H9 (cell line): ENCODE data around the gene ARHGAP15. TPM values are rescaled to one million over a fixed set of nuclear protein-coding genes. Genes with fewer than 3 reads are reported as not detected.

ENCODE experiments used
- DNase-seq: peaks from one replicate; pipeline ENCODE4 v3.0.0-alpha.2; 2017
- H2AFZ ChIP-seq: one replicate; pipeline ENCODE4 v1.6.1; 2013; ENCODE audit warnings: mild to moderate bottlenecking, low read length, control low read depth, moderate library complexity
- H2AK5ac ChIP-seq: 2 replicates; pipeline ENCODE4 v1.6.1; 2013; ENCODE audit warnings: low read length, control low read depth, mixed read lengths; ENCODE audit not compliant: insufficient read length
- H2BK120ac ChIP-seq: one replicate; pipeline ENCODE4 v1.6.1; 2013; ENCODE audit warnings: low read depth, mild to moderate bottlenecking, low read length, control low read depth, inconsistent platforms; ENCODE audit not compliant: poor library complexity, severe bottlenecking
- H2BK12ac ChIP-seq: 2 replicates; pipeline ENCODE4 v1.6.1; 2013; ENCODE audit warnings: low read length, control low read depth, mixed read lengths, low read depth; ENCODE audit not compliant: insufficient read length
- H2BK15ac ChIP-seq: 2 replicates; pipeline ENCODE4 v1.6.1; 2013; ENCODE audit warnings: low read depth, low read length, control low read depth
- H2BK20ac ChIP-seq: one replicate; pipeline ENCODE4 v1.6.1; 2013; ENCODE audit warnings: low read depth, mild to moderate bottlenecking, low read length, control low read depth, inconsistent platforms; ENCODE audit not compliant: poor library complexity, severe bottlenecking
- H2BK5ac ChIP-seq: 2 replicates; pipeline ENCODE4 v1.6.1; 2013; ENCODE audit warnings: low read length, control low read depth, mixed read lengths; ENCODE audit not compliant: insufficient read length
- H3K14ac ChIP-seq: 2 replicates; pipeline ENCODE4 v1.6.1; 2013; ENCODE audit warnings: low read length, control low read depth; ENCODE audit not compliant: insufficient read depth
- H3K18ac ChIP-seq: 2 replicates; pipeline ENCODE4 v1.6.1; 2013; ENCODE audit warnings: low read depth, mild to moderate bottlenecking, mixed read lengths, low read length, control low read depth; ENCODE audit not compliant: insufficient read length
- H3K23ac ChIP-seq: 2 replicates; pipeline ENCODE4 v1.6.1; 2013; ENCODE audit warnings: low read length, control low read depth, mixed read lengths, low read depth; ENCODE audit not compliant: insufficient read length
- H3K23me2 ChIP-seq: 2 replicates; pipeline ENCODE4 v1.6.1; 2013; ENCODE audit warnings: low read depth, mild to moderate bottlenecking, mixed read lengths, low read length, control low read depth; ENCODE audit not compliant: insufficient read length, poor library complexity, severe bottlenecking
- H3K27ac ChIP-seq: 2 replicates; pipeline ENCODE4 v1.5.1; 2013; ENCODE audit warnings: low read length, control low read depth, mixed read lengths, low read depth; ENCODE audit not compliant: insufficient read length
- H3K27me3 ChIP-seq: 2 replicates; pipeline ENCODE4 v1.6.1; 2013; ENCODE audit warnings: low read length, control low read depth, inconsistent platforms; ENCODE audit not compliant: insufficient read depth
- H3K4ac ChIP-seq: 2 replicates; pipeline ENCODE4 v1.6.1; 2013; ENCODE audit warnings: low read depth, mild to moderate bottlenecking, control low read depth, inconsistent platforms, low read length, moderate library complexity
- H3K4me1 ChIP-seq: 2 replicates; pipeline ENCODE4 v1.6.1; 2013; ENCODE audit warnings: low read length, control low read depth, inconsistent platforms; ENCODE audit not compliant: insufficient read depth
- H3K4me2 ChIP-seq: 2 replicates; pipeline ENCODE4 v1.6.1; 2013; ENCODE audit warnings: low read length, control low read depth, mixed read lengths; ENCODE audit not compliant: insufficient read length, insufficient read depth
- H3K56ac ChIP-seq: 2 replicates; pipeline ENCODE4 v1.6.1; 2013; ENCODE audit warnings: low read depth, mild to moderate bottlenecking, mixed read lengths, low read length, control low read depth; ENCODE audit not compliant: insufficient read length
- H3K79me1 ChIP-seq: 2 replicates; pipeline ENCODE4 v1.6.1; 2013; ENCODE audit warnings: low read depth, mild to moderate bottlenecking, moderate library complexity, low read length, control low read depth, inconsistent platforms; ENCODE audit not compliant: insufficient read depth, poor library complexity, severe bottlenecking
- H3K79me2 ChIP-seq: 2 replicates; pipeline ENCODE4 v1.6.1; 2013; ENCODE audit warnings: low read length, control low read depth, inconsistent platforms; ENCODE audit not compliant: insufficient read depth
- H3K9ac ChIP-seq: 2 replicates; pipeline ENCODE4 v1.6.1; 2013; ENCODE audit warnings: low read length, control low read depth, mixed read lengths; ENCODE audit not compliant: insufficient read length; ENCODE audit errors: extremely low read depth
- H3K9me3 ChIP-seq: one replicate; pipeline ENCODE4 v1.6.1; 2013; ENCODE audit warnings: low read depth, low read length, inconsistent platforms; ENCODE audit not compliant: control insufficient read depth
- H3T11ph ChIP-seq: one replicate; pipeline ENCODE4 v1.6.1; 2013; ENCODE audit warnings: mild to moderate bottlenecking, low read length, control low read depth, inconsistent platforms
- H4K20me1 ChIP-seq: one replicate; pipeline ENCODE4 v1.6.1; 2013; ENCODE audit not compliant: control insufficient read depth, insufficient read length, insufficient read depth
- H4K5ac ChIP-seq: 2 replicates; pipeline ENCODE4 v1.6.1; 2013; ENCODE audit warnings: low read depth, mild to moderate bottlenecking, mixed read lengths, low read length, control low read depth; ENCODE audit not compliant: insufficient read length
- H4K8ac ChIP-seq: replicated peaks from 2 replicates; pipeline ENCODE4 v1.6.1; 2013; ENCODE audit warnings: low read length, control low read depth, mixed read lengths, low read depth; ENCODE audit not compliant: insufficient read length
- H4K91ac ChIP-seq: 2 replicates; pipeline ENCODE4 v1.6.1; 2013; ENCODE audit warnings: low read depth, mild to moderate bottlenecking, moderate library complexity, mixed read lengths, low read length, control low read depth; ENCODE audit not compliant: insufficient read length
- H3K27ac Mint-ChIP-seq, 3 experiments: 2 replicates in 2 of 3; 3 replicates in 1 of 3; pipeline ENCODE4 v1.8.0; 2020 to 2021; ENCODE audit warnings: mixed read lengths in 3 of 3, mild to moderate bottlenecking in 1 of 3, moderate library complexity in 1 of 3
- H3K27me3 Mint-ChIP-seq: 2 replicates; pipeline ENCODE4 v1.8.0; 2021; ENCODE audit warnings: low read depth, mild to moderate bottlenecking, moderate library complexity, mixed read lengths
- H3K36me3 Mint-ChIP-seq, 3 experiments: 2 replicates in 2 of 3; 3 replicates in 1 of 3; pipeline ENCODE4 v1.8.0; 2020 to 2021; ENCODE audit warnings: low read depth in 3 of 3, mixed read lengths in 3 of 3; ENCODE audit not compliant: insufficient read depth in 1 of 3
- H3K4me1 Mint-ChIP-seq, 2 experiments: 2 replicates each; pipeline ENCODE4 v1.8.0; 2020; ENCODE audit warnings: mixed read lengths in 2 of 2
- H3K4me3 Mint-ChIP-seq, 2 experiments: 2 replicates in 1 of 2; 3 replicates in 1 of 2; pipeline ENCODE4 v1.8.0; 2020 to 2021; ENCODE audit warnings: mild to moderate bottlenecking in 2 of 2, mixed read lengths in 2 of 2, moderate library complexity in 1 of 2
- H3K9me3 Mint-ChIP-seq, 2 experiments: 2 replicates in 1 of 2; 3 replicates in 1 of 2; pipeline ENCODE4 v1.8.0; 2020; ENCODE audit warnings: mild to moderate bottlenecking in 2 of 2, mixed read lengths in 2 of 2, moderate library complexity in 1 of 2
- WGBS: extraction: QIAGEN DNeasy Blood & Tissue Kit; methylation state at CpG from one replicate; pipeline ENCODE4 v1.1.7; 2013; ENCODE audit warnings: missing lambda C conversion rate, low lambda C conversion rate, mixed read lengths; ENCODE audit not compliant: insufficient read length; ENCODE audit errors: extremely low coverage; 5-methylcytosine and 5-hydroxymethylcytosine counted together
- total RNA-seq: library from RNA; stranded (reverse); gene quantifications from 2 replicates; pipeline ENCODE4 v1.2.1, GENCODE V29; 2021
- TF ChIP-seq, protein P1 (sequence below): fragments of 200-600 bp; sonication (generic); conservative IDR thresholded peaks from 3 replicates; pipeline ENCODE4 v1.8.0; 2021; ENCODE audit warnings: antibody characterized with exemption, mild to moderate bottlenecking

Gene ARHGAP15
- total RNA-seq, 1 experiment from 2014 or later = not detected

DNA sequence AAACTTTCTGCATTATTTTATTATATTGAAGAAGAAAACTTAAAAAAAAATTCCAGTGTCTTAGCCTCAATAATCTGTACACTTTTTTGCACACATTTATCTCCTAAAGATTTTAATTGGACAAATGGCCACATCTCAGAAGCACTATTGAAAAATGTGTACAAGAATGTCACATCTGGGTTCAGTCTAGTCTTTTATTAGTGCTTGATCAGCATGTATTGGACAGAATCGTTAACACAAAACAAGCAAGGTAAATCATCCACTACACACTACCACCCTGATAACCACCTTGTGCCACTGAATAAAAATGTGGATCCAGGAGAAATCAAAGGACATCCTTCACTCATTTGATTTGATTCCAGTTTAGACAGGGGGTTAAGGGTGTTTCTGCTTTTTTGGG lies 554.8 kb downstream of the ARHGAP15 start:
- H4K91ac ChIP-seq = no peak overlapping the region
- no peak overlapping the region for H3K56ac ChIP-seq
- Mint-ChIP-seq H3K4me3 (no peak overlapping the region), H3K9me3 (no peaks in the 10 kb centered on the region), H3K27me3 (no peaks in the 10 kb centered on the region), H3K27ac (no peak overlapping the region), H3K4me1 (peaks cover 15 to 27% of the 10 kb centered on the region in 2 experiments), H3K36me3 (no peaks in the 10 kb centered on the region)
- no peak overlapping the region for H3T11ph ChIP-seq
- no peak overlapping the region for H2BK120ac ChIP-seq
- no peak overlapping the region for H3K4me2 ChIP-seq
- H2AFZ ChIP-seq = no peak overlapping the region
- H3K9me3 ChIP-seq = no peaks in the 10 kb centered on the region
- H3K9ac ChIP-seq = no peak overlapping the region
- H3K23me2 ChIP-seq = no peaks in the 10 kb centered on the region
- WGBS = no CpG with 5 or more reads among the region's 1 CpG
- no peak overlapping the region for H2AK5ac ChIP-seq
- DNase-seq = no peak
- no peak overlapping the region for H4K8ac ChIP-seq
- no peak overlapping the region for H3K23ac ChIP-seq
- no peaks in the 10 kb centered on the region for H3K27me3 ChIP-seq
- TF ChIP-seq, protein P1, sequence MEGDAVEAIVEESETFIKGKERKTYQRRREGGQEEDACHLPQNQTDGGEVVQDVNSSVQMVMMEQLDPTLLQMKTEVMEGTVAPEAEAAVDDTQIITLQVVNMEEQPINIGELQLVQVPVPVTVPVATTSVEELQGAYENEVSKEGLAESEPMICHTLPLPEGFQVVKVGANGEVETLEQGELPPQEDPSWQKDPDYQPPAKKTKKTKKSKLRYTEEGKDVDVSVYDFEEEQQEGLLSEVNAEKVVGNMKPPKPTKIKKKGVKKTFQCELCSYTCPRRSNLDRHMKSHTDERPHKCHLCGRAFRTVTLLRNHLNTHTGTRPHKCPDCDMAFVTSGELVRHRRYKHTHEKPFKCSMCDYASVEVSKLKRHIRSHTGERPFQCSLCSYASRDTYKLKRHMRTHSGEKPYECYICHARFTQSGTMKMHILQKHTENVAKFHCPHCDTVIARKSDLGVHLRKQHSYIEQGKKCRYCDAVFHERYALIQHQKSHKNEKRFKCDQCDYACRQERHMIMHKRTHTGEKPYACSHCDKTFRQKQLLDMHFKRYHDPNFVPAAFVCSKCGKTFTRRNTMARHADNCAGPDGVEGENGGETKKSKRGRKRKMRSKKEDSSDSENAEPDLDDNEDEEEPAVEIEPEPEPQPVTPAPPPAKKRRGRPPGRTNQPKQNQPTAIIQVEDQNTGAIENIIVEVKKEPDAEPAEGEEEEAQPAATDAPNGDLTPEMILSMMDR = no peak
- H3K4me1 ChIP-seq = no peaks in the 10 kb centered on the region
- H3K27ac ChIP-seq = no peak overlapping the region
- H3K79me2 ChIP-seq = no peaks in the 10 kb centered on the region
- H2BK5ac ChIP-seq = no peak overlapping the region
- no peak overlapping the region for H2BK12ac ChIP-seq
- no peak overlapping the region for H2BK15ac ChIP-seq
- H3K79me1 ChIP-seq = no peaks in the 10 kb centered on the region
- H3K18ac ChIP-seq = no peak overlapping the region
- no peak overlapping the region for H3K14ac ChIP-seq
- H2BK20ac ChIP-seq = no peak overlapping the region
- no peak overlapping the region for H4K5ac ChIP-seq
- no peak overlapping the region for H3K4ac ChIP-seq
- no peaks in the 10 kb centered on the region for H4K20me1 ChIP-seq
